ENCODE measurements around the gene BLOC1S2. TPM values are rescaled to one million over a fixed set of nuclear protein-coding genes. Genes with fewer than 3 reads are reported as not detected.
A peak's percentile ranks its signal among the peaks of the same experiment; 100 is the strongest.

BLOC1S2 gene
- total RNA-seq, 1 experiment from 2014 or later: 69.8 TPM

DNA sequence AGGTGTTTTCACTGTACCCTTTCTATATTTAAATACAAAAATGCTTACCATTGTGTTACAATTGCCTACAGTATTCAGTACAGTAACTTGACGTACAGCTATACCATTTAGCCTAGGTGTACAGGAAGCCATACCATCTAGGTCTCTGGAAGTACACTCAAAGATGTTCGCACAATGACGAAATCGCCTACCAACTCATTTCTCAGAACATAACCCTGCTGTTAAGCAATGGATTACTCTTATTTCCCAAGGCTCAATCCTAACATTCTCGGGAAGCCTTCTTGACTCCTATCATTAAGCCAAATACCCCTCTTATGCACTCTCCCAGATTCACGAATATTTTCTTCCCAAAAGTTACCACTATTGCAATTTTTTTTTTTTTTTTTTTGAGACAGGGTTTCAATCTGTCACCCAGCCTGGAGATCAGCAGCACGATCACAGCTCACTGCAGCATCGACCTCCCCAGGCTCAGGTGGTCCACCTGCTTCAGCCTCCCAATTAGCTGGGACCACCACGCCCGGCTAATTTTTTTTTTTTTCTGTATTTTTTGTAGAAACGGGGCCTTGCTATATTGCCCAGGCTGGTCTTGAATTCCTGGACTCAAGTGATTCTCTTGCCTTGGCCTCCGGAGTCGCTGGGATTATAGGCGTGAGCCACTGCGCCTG lies 20.5 kb downstream of the BLOC1S2 start:
- H3K4me2 ChIP-seq (ENCODE audit: insufficient read depth, insufficient read length, low read length): no peak overlapping the region

More for the DNA sequence above, 20.5 kb downstream of the BLOC1S2 start:
- Histone ChIP-seq H2BK15ac (ENCODE audit: low read depth, low read length) (no peak overlapping the region), H3K4ac (ENCODE audit: low read depth, low read length) (no peak overlapping the region), H4K20me1 (ENCODE audit: control insufficient read depth, insufficient read depth, insufficient read length) (no peaks in the 10 kb centered on the region), H2AFZ (ENCODE audit: low read length) (no peak overlapping the region), H3K23ac (ENCODE audit: insufficient read length, low read depth, low read length) (no peak overlapping the region), H3K79me2 (ENCODE audit: insufficient read depth, low read length) (no peaks in the 10 kb centered on the region; the same call in 1 of the 2 replicates), H4K91ac (ENCODE audit: insufficient read length, low read depth, low read length) (no peak overlapping the region), H3K27ac (ENCODE audit: insufficient read length, low read depth, low read length) (no peak overlapping the region), H3K9me3 (ENCODE audit: control insufficient read depth, low read depth, low read length) (no peaks in the 10 kb centered on the region), H3K79me1 (ENCODE audit: insufficient read depth, low read depth, low read length, poor library complexity, severe bottlenecking) (peaks cover 5% of the 10 kb centered on the region), H3K56ac (ENCODE audit: insufficient read length, low read depth, low read length) (no peak overlapping the region), H2AK5ac (ENCODE audit: insufficient read length, low read length) (no peak overlapping the region), H2BK5ac (ENCODE audit: insufficient read length, low read length) (no peak overlapping the region), H3K18ac (ENCODE audit: insufficient read length, low read depth, low read length) (no peak overlapping the region), H3K14ac (ENCODE audit: insufficient read depth, low read length) (no peak overlapping the region), H3K4me1 (ENCODE audit: insufficient read depth, low read length) (no peaks in the 10 kb centered on the region; the same call in 1 of the 2 replicates), H3K23me2 (ENCODE audit: insufficient read length, low read depth, low read length, poor library complexity, severe bottlenecking) (peaks cover 6% of the 10 kb centered on the region), H2BK20ac (ENCODE audit: low read depth, low read length, poor library complexity, severe bottlenecking) (no peak overlapping the region), H2BK120ac (ENCODE audit: low read depth, low read length, poor library complexity, severe bottlenecking) (no peak overlapping the region), H3K9ac (ENCODE audit: extremely low read depth, insufficient read length, low read length) (no peak overlapping the region), H4K5ac (ENCODE audit: insufficient read length, low read depth, low read length) (no peak overlapping the region), H3T11ph (ENCODE audit: low read length) (no peak overlapping the region), H2BK12ac (ENCODE audit: insufficient read length, low read depth, low read length) (no peak overlapping the region), H3K27me3 (ENCODE audit: insufficient read depth, low read length) (no peaks in the 10 kb centered on the region), H4K8ac (replicated peaks; ENCODE audit: insufficient read length, low read depth, low read length) (no peak overlapping the region)
- no peaks in the 10 kb centered on the region for H3K27me3 Mint-ChIP-seq (ENCODE audit: low read depth)
- H3K36me3 Mint-ChIP-seq (ENCODE audit: insufficient read depth in 1 of 3, low read depth in 3 of 3): peaks cover 0 to 6% (median 0%) of the 10 kb centered on the region in 3 experiments; a peak in 5 of 7 replicates
- WGBS (ENCODE audit: extremely low coverage, insufficient read length, low lambda C conversion rate): no CpG with 5 or more reads among the region's 15 CpGs
- peak overlapping the region; percentile 99 to 100 for H3K4me3 Mint-ChIP-seq
- H3K4me1 Mint-ChIP-seq: 0 out of 4 replicates have a peak, but pooled peaks cover 3 to 16% of the 10 kb centered on the region in 2 experiments
- no peak overlapping the region; a peak in 1 of 7 replicates for H3K27ac Mint-ChIP-seq
- no peaks in the 10 kb centered on the region; a peak in 1 of 5 replicates for H3K9me3 Mint-ChIP-seq
- no peak for DNase-seq
- TF ChIP-seq, protein P1, sequence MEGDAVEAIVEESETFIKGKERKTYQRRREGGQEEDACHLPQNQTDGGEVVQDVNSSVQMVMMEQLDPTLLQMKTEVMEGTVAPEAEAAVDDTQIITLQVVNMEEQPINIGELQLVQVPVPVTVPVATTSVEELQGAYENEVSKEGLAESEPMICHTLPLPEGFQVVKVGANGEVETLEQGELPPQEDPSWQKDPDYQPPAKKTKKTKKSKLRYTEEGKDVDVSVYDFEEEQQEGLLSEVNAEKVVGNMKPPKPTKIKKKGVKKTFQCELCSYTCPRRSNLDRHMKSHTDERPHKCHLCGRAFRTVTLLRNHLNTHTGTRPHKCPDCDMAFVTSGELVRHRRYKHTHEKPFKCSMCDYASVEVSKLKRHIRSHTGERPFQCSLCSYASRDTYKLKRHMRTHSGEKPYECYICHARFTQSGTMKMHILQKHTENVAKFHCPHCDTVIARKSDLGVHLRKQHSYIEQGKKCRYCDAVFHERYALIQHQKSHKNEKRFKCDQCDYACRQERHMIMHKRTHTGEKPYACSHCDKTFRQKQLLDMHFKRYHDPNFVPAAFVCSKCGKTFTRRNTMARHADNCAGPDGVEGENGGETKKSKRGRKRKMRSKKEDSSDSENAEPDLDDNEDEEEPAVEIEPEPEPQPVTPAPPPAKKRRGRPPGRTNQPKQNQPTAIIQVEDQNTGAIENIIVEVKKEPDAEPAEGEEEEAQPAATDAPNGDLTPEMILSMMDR (conservative IDR thresholded peaks at IDR 0.05): no peak

All from H9 (cell line).